Right lobe of liver (tissue), 4 donors: Measurements from ENCODE around the gene HFM1.

Experiments used
- POLR2A ChIP-seq: fragments of 450-650 bp; IDR thresholded peaks from one replicate; pipeline ENCODE4 v1.6.1; 2017; ENCODE audit warnings: antibody characterized with exemption, mild to moderate bottlenecking
- TF ChIP-seq, protein P1 (sequence below), 4 donors: fragments of 200-600 bp in 3 of 4; fragments of 450-650 bp in 1 of 4; IDR thresholded peaks; one replicate each; pipeline versions ENCODE4 v1.5.1 to v1.8.0; 2016 to 2022; ENCODE audit warnings: antibody characterized with exemption in 4 of 4, mild to moderate bottlenecking in 2 of 4
- donor health status: DM: no; HTN: no; CAD: no.
- donor health status: DM: no; HTN: no; CAD: no.
- donor health status: DM: no; HTN: yes; CAD: no.

DNA sequence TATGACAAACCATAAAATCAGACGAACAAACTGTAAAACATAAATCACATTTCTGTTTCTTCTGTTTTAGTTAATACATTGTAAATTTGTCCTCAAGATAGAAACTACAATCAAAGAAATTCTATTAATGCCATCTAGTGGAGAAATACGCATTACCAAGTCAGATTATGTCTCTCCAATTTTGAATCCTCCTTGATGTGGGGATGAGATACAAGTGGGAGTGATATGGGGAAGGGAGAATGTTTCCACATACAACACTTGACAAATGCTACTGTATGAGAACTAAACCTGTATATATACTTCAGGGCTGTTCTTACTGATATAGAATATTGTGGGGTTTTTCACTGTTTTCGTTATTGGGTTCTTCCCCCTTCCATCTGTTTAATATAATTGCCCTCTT lies 2.6 kb downstream of the HFM1 start:
- TF ChIP-seq, protein P1, sequence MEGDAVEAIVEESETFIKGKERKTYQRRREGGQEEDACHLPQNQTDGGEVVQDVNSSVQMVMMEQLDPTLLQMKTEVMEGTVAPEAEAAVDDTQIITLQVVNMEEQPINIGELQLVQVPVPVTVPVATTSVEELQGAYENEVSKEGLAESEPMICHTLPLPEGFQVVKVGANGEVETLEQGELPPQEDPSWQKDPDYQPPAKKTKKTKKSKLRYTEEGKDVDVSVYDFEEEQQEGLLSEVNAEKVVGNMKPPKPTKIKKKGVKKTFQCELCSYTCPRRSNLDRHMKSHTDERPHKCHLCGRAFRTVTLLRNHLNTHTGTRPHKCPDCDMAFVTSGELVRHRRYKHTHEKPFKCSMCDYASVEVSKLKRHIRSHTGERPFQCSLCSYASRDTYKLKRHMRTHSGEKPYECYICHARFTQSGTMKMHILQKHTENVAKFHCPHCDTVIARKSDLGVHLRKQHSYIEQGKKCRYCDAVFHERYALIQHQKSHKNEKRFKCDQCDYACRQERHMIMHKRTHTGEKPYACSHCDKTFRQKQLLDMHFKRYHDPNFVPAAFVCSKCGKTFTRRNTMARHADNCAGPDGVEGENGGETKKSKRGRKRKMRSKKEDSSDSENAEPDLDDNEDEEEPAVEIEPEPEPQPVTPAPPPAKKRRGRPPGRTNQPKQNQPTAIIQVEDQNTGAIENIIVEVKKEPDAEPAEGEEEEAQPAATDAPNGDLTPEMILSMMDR (IDR thresholded peaks at IDR 0.05): peak; percentile 41 to 60 (median 52)
- no peak for TF ChIP-seq POLR2A
